ENCODE results near the gene ZNRF3. TPM values are rescaled to one million over a fixed set of nuclear protein-coding genes. Genes with fewer than 3 reads are reported as not detected.

The ZNRF3 gene
- total and polyA plus RNA-seq, 8 donors: 2.4 to 6.8 (median 3.9) TPM

DNA sequence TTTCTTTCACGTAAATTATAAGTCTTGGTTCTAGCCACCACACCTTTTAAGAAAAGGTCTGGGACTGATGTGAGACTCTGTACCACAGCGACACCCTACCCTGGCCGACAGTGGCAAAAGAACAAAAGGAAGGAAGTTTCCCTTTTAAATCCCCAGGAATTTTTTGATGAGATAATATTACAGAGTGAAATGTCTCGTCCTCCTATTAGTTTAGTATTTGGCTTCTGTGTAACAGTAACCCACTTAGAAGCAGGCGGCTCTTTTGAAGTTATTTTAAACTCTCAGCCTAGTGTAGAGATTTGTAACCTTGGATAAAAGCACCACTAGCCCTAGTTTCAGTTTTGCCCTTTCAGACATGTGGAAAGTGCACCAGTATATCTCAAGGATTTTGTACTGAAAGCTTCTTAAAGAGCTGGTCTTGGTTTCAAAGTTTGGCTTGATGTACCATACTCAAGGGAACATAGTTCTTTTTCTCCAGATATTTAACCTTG lies 94.2 kb downstream of the ZNRF3 start:
- no peaks in the 10 kb centered on the region for H3K36me3 ChIP-seq
- H3K27ac ChIP-seq: peak overlapping the region in 2 of 4 donors; percentile 30 to 53
- peak overlapping the region in 2 of 4 donors; percentile 3 to 17 for H3K4me3 ChIP-seq
- ATAC-seq (peak; percentile 70 to 89 (median 84)), FAIRE-seq (no peak), DNase-seq (no peak)
- 11 to 15% methylated on average over 5 of the region's 5 CpGs for WGBS, 2 donors
- peaks cover 0 to 15% (median 11%) of the 10 kb centered on the region in 3 donors for H3K4me1 ChIP-seq
- TF ChIP-seq, protein P1, sequence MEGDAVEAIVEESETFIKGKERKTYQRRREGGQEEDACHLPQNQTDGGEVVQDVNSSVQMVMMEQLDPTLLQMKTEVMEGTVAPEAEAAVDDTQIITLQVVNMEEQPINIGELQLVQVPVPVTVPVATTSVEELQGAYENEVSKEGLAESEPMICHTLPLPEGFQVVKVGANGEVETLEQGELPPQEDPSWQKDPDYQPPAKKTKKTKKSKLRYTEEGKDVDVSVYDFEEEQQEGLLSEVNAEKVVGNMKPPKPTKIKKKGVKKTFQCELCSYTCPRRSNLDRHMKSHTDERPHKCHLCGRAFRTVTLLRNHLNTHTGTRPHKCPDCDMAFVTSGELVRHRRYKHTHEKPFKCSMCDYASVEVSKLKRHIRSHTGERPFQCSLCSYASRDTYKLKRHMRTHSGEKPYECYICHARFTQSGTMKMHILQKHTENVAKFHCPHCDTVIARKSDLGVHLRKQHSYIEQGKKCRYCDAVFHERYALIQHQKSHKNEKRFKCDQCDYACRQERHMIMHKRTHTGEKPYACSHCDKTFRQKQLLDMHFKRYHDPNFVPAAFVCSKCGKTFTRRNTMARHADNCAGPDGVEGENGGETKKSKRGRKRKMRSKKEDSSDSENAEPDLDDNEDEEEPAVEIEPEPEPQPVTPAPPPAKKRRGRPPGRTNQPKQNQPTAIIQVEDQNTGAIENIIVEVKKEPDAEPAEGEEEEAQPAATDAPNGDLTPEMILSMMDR (IDR thresholded peaks at IDR 0.05): no peak
- H3K27me3 ChIP-seq: no peaks in the 10 kb centered on the region
- no peaks in the 10 kb centered on the region for H3K9me3 ChIP-seq
- intact Hi-C loops (cut with DNase I): no loop called here

DNA sequence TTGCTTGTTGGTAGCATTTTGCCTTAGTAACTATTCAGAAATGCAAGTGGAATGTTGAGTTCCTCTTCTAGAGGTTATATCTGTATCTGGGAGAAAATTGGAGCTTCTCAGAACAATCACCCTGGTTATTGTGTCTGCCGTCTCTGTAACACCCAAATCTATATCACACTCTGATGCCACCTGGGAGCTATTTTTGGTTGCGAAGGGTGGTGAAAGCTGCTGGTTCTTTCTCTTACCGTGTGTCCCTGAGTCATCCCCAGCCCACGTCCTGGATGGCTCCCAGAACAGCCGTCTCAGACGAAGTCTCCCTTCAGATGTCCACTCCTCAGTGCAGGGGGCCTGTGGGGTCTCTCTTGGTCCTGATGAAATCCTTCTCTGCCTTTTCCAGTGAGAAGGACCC lies 94.8 kb downstream of the ZNRF3 start:
- Histone ChIP-seq H3K36me3 (no peaks in the 10 kb centered on the region), H3K4me1 (peaks cover 0 to 15% (median 11%) of the 10 kb centered on the region in 3 donors), H3K27me3 (no peaks in the 10 kb centered on the region), H3K9me3 (no peaks in the 10 kb centered on the region), H3K27ac (peak overlapping the region in 2 of 4 donors; percentile 30 to 53), H3K4me3 (peak overlapping the region in 1 of 4 donors; percentile 3)
- TF ChIP-seq, protein P1 (IDR thresholded peaks at IDR 0.05): no peak
- DNase-seq (no peak), FAIRE-seq (no peak), ATAC-seq (peak; percentile 27 to 65 (median 45))
- intact Hi-C loops (cut with DNase I): no loop called here
- 57 to 64% methylated on average over 6 of the region's 6 CpGs for WGBS, 2 donors

DNA sequence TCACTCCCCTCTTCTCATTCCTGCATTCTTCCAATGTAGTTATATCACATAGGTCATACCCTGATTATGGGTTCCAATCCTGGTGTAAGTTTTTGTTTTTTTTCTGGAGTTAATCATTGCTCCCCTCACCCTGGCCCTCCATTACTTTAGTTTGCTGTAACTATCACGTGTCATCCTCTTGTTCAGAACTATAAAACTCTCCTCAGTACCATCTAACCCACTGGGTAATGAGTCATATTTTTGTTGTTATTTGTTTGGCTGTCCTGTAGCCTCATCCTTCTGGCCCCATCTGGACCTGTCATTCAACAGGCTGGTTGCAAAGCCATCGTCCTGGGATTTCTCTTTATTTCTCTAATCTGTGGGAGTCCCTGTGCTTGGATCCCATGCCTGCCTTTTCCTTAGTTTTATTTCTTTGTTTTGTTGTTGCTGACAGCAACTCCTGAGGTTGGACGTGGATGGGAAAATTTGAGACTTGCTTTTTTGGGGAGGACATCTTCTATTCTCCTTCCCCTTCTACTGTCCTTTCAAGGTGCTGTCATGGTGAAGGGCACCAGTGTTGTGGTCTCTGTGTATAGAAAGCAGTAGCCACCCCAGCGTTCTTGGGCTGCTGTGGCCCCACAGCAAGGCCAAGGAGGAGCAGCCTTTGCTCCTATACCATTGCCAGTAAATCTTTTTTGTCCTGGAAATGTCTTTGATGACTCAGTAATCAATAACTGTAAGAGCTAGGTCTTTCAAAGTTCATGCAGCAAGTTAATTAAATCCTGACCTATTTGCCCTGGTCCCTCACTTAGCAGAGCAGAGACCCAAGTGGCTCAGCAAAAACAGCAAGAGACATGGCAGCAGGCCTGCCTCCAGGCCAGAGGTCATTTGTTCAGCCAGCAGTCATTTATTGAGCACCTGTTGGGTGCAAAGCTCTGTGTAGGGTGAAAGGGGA lies 95.8 kb downstream of the ZNRF3 start:
- no peaks in the 10 kb centered on the region for H3K9me3 ChIP-seq
- intact Hi-C loops (cut with DNase I): no loop called here
- no peak for FAIRE-seq
- TF ChIP-seq, protein P1 (IDR thresholded peaks at IDR 0.05): no peak
- no peaks in the 10 kb centered on the region for H3K27me3 ChIP-seq
- DNase-seq: no peak
- WGBS, 2 donors: 78 to 81% methylated on average over 4 of the region's 4 CpGs
- no peak overlapping the region for H3K4me3 ChIP-seq
- H3K4me1 ChIP-seq: peaks cover 0 to 15% (median 11%) of the 10 kb centered on the region in 3 donors
- ATAC-seq: no peak
- no peaks in the 10 kb centered on the region for H3K36me3 ChIP-seq
- H3K27ac ChIP-seq: no peak overlapping the region

DNA sequence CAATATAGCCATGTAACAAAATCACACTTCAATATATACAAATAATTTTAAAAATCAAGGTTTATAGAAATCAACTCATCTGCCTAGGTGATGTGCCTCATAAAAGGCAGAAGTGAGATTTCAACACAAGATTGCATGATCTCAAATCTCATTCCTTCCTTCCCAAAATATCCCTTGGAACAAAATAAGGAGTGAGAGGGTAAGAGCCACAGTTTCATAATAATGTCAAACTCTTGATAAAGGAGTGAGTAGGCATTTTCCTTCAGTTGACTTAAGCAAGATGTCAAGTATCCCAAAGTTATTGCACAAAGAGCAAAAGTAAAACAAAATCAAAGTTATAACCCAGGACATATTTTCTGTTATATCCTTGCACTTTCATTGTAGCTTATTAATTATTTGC lies 97.0 kb downstream of the ZNRF3 start:
- Histone ChIP-seq H3K27me3 (no peaks in the 10 kb centered on the region), H3K36me3 (no peaks in the 10 kb centered on the region), H3K4me1 (peaks cover 0 to 15% (median 11%) of the 10 kb centered on the region in 3 donors), H3K4me3 (no peak overlapping the region), H3K27ac (no peak overlapping the region), H3K9me3 (no peaks in the 10 kb centered on the region)
- FAIRE-seq (no peak), ATAC-seq (no peak), DNase-seq (no peak)
- intact Hi-C loops (cut with DNase I): no loop called here
- TF ChIP-seq, protein P1 (IDR thresholded peaks at IDR 0.05): no peak
